Lower leg skin (tissue), 4 donors: ENCODE measurements around the gene SLCO6A1. TPM values are rescaled to one million over a fixed set of nuclear protein-coding genes. Genes with fewer than 3 reads are reported as not detected.

Experiments used
- DNase-seq, 2 donors: peaks; one replicate each; pipeline ENCODE4 v3.0.0-alpha.2; 2019; ENCODE audit warnings: low spot score in 2 of 2
- H3K4me3 ChIP-seq: fragments of 200-600 bp; sonication (generic); 2 replicates; pipeline ENCODE4 v1.5.1; 2017; ENCODE audit warnings: mild to moderate bottlenecking, low read depth; ENCODE audit not compliant: poor library complexity, severe bottlenecking
- POLR2A ChIP-seq, 2 donors: fragments of 450-650 bp; IDR thresholded peaks; one replicate each; pipeline ENCODE4 v1.6.1; 2016 to 2017; ENCODE audit warnings: antibody characterized with exemption in 2 of 2, mild to moderate bottlenecking in 1 of 2, moderate library complexity in 1 of 2
- WGBS, 2 donors: methylation state at CpG; one replicate each; pipeline ENCODE4 v1.1.5; 2018; 5-methylcytosine and 5-hydroxymethylcytosine counted together
- intact Hi-C: fragments of 100-400 bp; cut with DNase I; formaldehyde crosslinking; loops from one replicate; pipeline ENCODE4 v1.15.0; 2023; ENCODE audit warnings: low total_unique reads
- total RNA-seq, 4 donors: library from RNA; depleted of rRNA; stranded (reverse); fragments of >200 nt; gene quantifications; one replicate each; pipeline ENCODE4 v1.1.0, GENCODE V29; 2016
- TF ChIP-seq, protein P1 (sequence below), 3 donors: fragments of 450-650 bp; IDR thresholded peaks; one replicate each; pipeline ENCODE4 v1.5.1; 2016; ENCODE audit warnings: antibody characterized with exemption in 3 of 3, mild to moderate bottlenecking in 3 of 3, moderate library complexity in 2 of 3

SLCO6A1 gene
- total RNA-seq, 4 donors from 2014 or later = not detected

DNA sequence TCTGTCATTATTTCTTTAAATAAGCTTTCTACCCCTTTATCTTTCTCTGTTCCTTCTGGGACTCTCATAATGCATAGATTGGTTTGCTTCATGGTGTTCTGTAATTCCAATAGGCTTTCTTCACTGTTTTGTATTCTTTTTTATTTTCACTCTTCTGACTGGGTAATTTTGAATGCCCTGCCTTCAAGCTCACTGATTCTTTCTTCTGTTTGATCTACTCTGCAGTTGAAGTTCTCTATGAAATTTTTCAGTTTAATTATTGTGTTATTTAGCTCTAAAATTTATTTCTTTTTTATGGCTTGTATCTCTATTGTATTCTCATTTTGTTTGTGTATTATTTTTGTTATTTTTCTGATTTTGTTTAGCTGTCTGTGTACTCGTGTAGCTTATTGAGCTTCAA, 113.4 kb downstream of the SLCO6A1 start:
- H3K4me3 ChIP-seq = no peak overlapping the region
- intact Hi-C loops = no loop called here
- TF ChIP-seq POLR2A (IDR thresholded peaks at IDR 0.05) = no peak
- TF ChIP-seq, protein P1, sequence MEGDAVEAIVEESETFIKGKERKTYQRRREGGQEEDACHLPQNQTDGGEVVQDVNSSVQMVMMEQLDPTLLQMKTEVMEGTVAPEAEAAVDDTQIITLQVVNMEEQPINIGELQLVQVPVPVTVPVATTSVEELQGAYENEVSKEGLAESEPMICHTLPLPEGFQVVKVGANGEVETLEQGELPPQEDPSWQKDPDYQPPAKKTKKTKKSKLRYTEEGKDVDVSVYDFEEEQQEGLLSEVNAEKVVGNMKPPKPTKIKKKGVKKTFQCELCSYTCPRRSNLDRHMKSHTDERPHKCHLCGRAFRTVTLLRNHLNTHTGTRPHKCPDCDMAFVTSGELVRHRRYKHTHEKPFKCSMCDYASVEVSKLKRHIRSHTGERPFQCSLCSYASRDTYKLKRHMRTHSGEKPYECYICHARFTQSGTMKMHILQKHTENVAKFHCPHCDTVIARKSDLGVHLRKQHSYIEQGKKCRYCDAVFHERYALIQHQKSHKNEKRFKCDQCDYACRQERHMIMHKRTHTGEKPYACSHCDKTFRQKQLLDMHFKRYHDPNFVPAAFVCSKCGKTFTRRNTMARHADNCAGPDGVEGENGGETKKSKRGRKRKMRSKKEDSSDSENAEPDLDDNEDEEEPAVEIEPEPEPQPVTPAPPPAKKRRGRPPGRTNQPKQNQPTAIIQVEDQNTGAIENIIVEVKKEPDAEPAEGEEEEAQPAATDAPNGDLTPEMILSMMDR (IDR thresholded peaks at IDR 0.05) = no peak
- 85 to 89% methylated on average over 1 of the region's 1 CpG for WGBS, 2 donors
- DNase-seq = no peak

GRCh38 chr5:102380174-102380573, 118.6 kb downstream of the SLCO6A1 start:
- no peak overlapping the region for H3K4me3 ChIP-seq
- no peak for TF ChIP-seq POLR2A (IDR thresholded peaks at IDR 0.05)
- TF ChIP-seq, protein P1 (IDR thresholded peaks at IDR 0.05) = no peak
- intact Hi-C loops = no loop called here
- DNase-seq = no peak

- TF ChIP-seq, protein P1 (IDR thresholded peaks at IDR 0.05) = no peak
- TF ChIP-seq POLR2A (IDR thresholded peaks at IDR 0.05) = no peak
- intact Hi-C loops = no loop called here
- WGBS, 2 donors = 50 to 55% methylated on average over 2 of the region's 2 CpGs
- DNase-seq = no peak
- H3K4me3 ChIP-seq = no peak overlapping the region
These were observed 122.9 kb downstream of the SLCO6A1 start for GRCh38 chr5:102375876-102376275.

DNA sequence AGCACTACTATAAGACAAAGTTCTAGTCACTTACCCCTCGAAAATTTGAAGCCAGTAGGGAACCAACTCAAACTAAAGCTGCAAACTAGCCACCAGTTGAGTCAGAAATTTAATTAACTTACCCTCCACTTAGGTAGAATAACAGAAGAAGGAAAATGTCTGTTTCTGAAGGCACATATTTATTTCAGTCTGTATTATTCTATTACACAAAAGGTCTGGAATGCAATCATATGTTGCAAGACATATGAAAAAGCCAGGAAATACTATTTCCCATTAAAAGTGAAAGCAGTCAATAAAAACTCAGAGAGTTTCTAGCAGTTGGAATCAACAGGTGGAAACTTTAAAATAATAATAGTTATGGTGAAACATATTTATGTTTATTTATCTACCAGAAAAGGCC, 123.5 kb downstream of the SLCO6A1 start:
- TF ChIP-seq, protein P1 (IDR thresholded peaks at IDR 0.05) = no peak
- no peak for TF ChIP-seq POLR2A (IDR thresholded peaks at IDR 0.05)
- no peak for DNase-seq
- WGBS, 2 donors = 35 to 59% methylated on average over 1 of the region's 1 CpG
- no peak overlapping the region for H3K4me3 ChIP-seq
- intact Hi-C loops = no loop called here

DNA sequence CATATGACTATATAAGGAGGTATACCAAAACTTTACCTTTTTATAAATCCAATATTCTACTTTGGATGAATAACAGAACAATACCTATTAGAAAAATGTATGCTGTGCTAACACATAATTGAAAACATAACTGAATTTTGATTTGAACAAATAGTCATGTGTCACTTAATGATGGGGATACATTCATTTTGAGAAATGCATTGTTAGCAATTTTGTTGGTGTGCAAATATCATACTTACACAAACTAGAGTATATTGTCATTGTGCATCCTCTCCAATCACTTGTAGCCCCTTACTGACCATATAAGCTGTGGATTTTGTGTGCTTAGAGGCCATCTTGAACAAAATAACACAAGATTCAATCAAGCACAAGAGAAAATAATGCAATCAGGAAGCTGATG, 130.4 kb downstream of the SLCO6A1 start:
- intact Hi-C loops = no loop called here
- TF ChIP-seq POLR2A (IDR thresholded peaks at IDR 0.05) = no peak
- TF ChIP-seq, protein P1 (IDR thresholded peaks at IDR 0.05) = no peak
- no peak for DNase-seq

GRCh38 chr5:102341681-102342288, 157.0 kb downstream of the SLCO6A1 start:
- intact Hi-C loops = no loop called here
- 36 to 39% methylated on average over 2 of the region's 2 CpGs for WGBS, 2 donors
- no peak for DNase-seq
- TF ChIP-seq, protein P1 (IDR thresholded peaks at IDR 0.05) = no peak
- TF ChIP-seq POLR2A (IDR thresholded peaks at IDR 0.05) = no peak
- no peak overlapping the region for H3K4me3 ChIP-seq

More for the DNA sequence above, 130.4 kb downstream of the SLCO6A1 start:
- H3K4me3 ChIP-seq = no peak overlapping the region
